Calu3 (cell line): ENCODE measurements around the gene NFE2L2. TPM values are rescaled to one million over a fixed set of nuclear protein-coding genes. Genes with fewer than 3 reads are reported as not detected.

ENCODE experiments used
- BruUV-seq: library from RNA; stranded (reverse); fragments of 400-500 nt; replicated peaks from 2 replicates; lab custom pipeline; 2021; lab: Mats Ljungman, UMichigan
- CTCF ChIA-PET: fragments of 300-600 bp; sonication (Branson Sonifier 250); formaldehyde crosslinking; loops from one replicate; lab custom pipeline; 2022; ENCODE audit warnings: antibody characterized with exemption; lab: Charles Lee
- DNase-seq: peaks from one replicate; pipeline ENCODE4 v3.0.0; 2022
- H3K27ac Mint-ChIP-seq: one replicate; pipeline ENCODE4 v1.8.0; 2022; ENCODE audit warnings: mixed read lengths; ENCODE audit not compliant: unreplicated experiment
- H3K27me3 Mint-ChIP-seq: one replicate; pipeline ENCODE4 v1.8.0; 2022; ENCODE audit warnings: mixed read lengths; ENCODE audit not compliant: unreplicated experiment
- H3K36me3 Mint-ChIP-seq: one replicate; pipeline ENCODE4 v1.8.0; 2022; ENCODE audit warnings: mild to moderate bottlenecking, moderate library complexity, mixed read lengths; ENCODE audit not compliant: insufficient read depth, unreplicated experiment
- H3K4me1 Mint-ChIP-seq: one replicate; pipeline ENCODE4 v1.8.0; 2022; ENCODE audit warnings: mild to moderate bottlenecking, low read depth, mixed read lengths; ENCODE audit not compliant: unreplicated experiment
- H3K4me3 Mint-ChIP-seq: one replicate; pipeline ENCODE4 v1.8.0; 2022; ENCODE audit warnings: mild to moderate bottlenecking, low read depth, moderate library complexity, mixed read lengths; ENCODE audit not compliant: unreplicated experiment
- H3K9me3 Mint-ChIP-seq: one replicate; pipeline ENCODE4 v1.8.0; 2022; ENCODE audit warnings: low read depth, mixed read lengths; ENCODE audit not compliant: unreplicated experiment
- intact Hi-C: fragments of 100-400 bp; cut with micrococcal nuclease; formaldehyde crosslinking; loops from one replicate; pipeline ENCODE4 v1.10.0; 2022; ENCODE audit not compliant: unreplicated experiment
- total RNA-seq: library from RNA; stranded (reverse); gene quantifications from 2 replicates; pipeline ENCODE4 v1.2.3, GENCODE V29; 2022
- TF ChIP-seq, protein P1 (sequence below): fragments of 200-600 bp; IDR thresholded peaks from one replicate; pipeline ENCODE4 v1.8.0; 2022; ENCODE audit warnings: antibody characterized with exemption; ENCODE audit not compliant: unreplicated experiment

Gene NFE2L2
- total RNA-seq, 1 experiment from 2014 or later, result 128 TPM

DNA sequence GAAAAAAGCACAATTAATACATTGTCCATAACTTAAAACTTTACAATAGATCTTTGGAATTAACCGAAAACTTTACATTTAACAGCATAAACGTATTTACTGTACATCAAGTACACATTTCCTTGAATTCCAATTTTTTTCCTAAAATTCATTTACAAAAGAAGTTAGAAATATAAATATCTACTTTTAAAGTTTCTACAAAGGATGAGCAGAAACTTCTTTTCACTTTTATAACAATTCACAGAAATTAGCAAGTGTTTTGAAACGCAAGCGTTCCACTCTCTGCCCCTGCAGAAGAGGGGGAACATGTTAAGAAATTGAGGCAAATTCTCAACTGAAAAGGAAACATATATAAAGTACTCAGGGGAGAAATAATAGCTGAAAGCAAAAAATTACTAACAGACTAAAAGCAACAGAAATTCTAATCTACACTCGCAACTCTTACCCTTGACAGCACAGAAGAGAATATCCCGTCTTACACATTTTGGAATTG lies 1.5 kb downstream of the NFE2L2 start:
- TF ChIP-seq, protein P1, sequence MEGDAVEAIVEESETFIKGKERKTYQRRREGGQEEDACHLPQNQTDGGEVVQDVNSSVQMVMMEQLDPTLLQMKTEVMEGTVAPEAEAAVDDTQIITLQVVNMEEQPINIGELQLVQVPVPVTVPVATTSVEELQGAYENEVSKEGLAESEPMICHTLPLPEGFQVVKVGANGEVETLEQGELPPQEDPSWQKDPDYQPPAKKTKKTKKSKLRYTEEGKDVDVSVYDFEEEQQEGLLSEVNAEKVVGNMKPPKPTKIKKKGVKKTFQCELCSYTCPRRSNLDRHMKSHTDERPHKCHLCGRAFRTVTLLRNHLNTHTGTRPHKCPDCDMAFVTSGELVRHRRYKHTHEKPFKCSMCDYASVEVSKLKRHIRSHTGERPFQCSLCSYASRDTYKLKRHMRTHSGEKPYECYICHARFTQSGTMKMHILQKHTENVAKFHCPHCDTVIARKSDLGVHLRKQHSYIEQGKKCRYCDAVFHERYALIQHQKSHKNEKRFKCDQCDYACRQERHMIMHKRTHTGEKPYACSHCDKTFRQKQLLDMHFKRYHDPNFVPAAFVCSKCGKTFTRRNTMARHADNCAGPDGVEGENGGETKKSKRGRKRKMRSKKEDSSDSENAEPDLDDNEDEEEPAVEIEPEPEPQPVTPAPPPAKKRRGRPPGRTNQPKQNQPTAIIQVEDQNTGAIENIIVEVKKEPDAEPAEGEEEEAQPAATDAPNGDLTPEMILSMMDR, result no peak
- intact Hi-C loops, result loop anchor here (1.0 to 10.0 kb wide), 4 partner anchors 21 to 98 kb away; no protein-coding TSS in a partner anchor
- H3K27me3 Mint-ChIP-seq, result no peaks in the 10 kb centered on the region
- TSS peak; percentile 43 for BruUV-seq
- no peak for DNase-seq
- CTCF ChIA-PET, result interaction anchor here (0.6 to 4.2 kb wide), 8 partner anchors 8 to 299 kb away, joined by 3 to 42 read pairs (median 4); no protein-coding TSS in a partner anchor
- H3K4me1 Mint-ChIP-seq, result peaks cover 23% of the 10 kb centered on the region
- H3K9me3 Mint-ChIP-seq, result no peaks in the 10 kb centered on the region
- peak overlapping the region; percentile 96 for H3K27ac Mint-ChIP-seq
- peaks cover 84% of the 10 kb centered on the region for H3K36me3 Mint-ChIP-seq
- H3K4me3 Mint-ChIP-seq, result peak overlapping the region; percentile 82

GRCh38 chr2:177262092-177262491 lies 2.4 kb downstream of the NFE2L2 start:
- no peak for DNase-seq
- H3K4me1 Mint-ChIP-seq, result peaks cover 19% of the 10 kb centered on the region

DNA sequence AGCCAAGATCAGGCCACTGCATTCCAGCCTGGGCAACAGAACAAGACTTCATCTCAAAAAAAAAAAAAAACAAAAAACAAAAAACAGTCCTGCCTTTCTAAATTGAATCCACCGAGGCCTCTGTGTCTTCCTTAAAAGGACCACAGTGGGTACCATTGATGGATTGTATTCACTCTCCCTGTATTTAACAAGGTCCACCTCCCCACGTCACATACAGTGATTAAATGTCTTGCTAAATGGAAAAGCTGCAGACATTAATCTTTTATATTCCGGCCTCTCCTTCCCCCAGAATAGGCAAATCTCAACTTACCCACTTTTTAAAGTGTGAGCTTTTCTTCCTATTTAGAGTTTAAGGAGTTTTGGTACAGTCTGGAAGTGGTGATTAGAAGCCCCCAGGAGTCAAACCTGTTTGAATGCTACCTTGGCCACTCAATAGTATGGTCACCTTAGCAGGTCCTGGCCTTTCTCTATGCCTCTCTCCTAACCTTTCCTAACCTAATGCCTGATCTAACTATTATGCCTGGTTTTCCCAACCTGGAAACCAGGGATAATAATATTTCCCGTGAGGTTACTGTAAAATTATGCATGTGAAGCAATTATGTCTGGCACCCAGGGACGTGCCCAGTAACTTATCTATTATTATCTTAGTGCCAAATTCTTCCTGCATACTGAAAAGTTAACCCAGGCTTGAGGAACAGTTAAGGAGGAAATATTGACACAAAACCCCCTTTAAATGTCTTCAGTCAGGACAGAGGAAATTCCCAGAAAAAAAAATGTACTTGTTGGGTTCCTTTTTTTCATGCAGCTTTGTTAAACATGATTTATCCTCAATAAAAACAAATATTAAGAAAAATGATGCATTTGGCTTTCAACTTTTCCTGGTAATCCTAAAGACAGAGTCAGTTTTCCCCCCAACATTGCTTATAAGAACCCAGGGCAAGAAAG lies 3.1 kb downstream of the NFE2L2 start:
- H3K27me3 Mint-ChIP-seq, result no peaks in the 10 kb centered on the region
- peak overlapping the region; percentile 96 for H3K27ac Mint-ChIP-seq
- peak overlapping the region; percentile 82 for H3K4me3 Mint-ChIP-seq
- TF ChIP-seq, protein P1, result no peak
- CTCF ChIA-PET, result interaction anchor here (1.4 kb wide), 1 partner anchor 96 kb away, joined by 7 read pairs; no protein-coding TSS in a partner anchor
- BruUV-seq, result no TSS peak
- intact Hi-C loops, result loop anchor here (1.0 to 10.0 kb wide), 3 partner anchors 16 to 97 kb away; no protein-coding TSS in a partner anchor
- DNase-seq, result no peak
- H3K36me3 Mint-ChIP-seq, result peaks cover 91% of the 10 kb centered on the region
- H3K9me3 Mint-ChIP-seq, result no peaks in the 10 kb centered on the region
- H3K4me1 Mint-ChIP-seq, result peaks cover 19% of the 10 kb centered on the region

More at GRCh38 chr2:177262092-177262491, 2.4 kb downstream of the NFE2L2 start:
- H3K27me3 Mint-ChIP-seq, result no peaks in the 10 kb centered on the region
- peak overlapping the region; percentile 82 for H3K4me3 Mint-ChIP-seq
- peaks cover 89% of the 10 kb centered on the region for H3K36me3 Mint-ChIP-seq
- H3K9me3 Mint-ChIP-seq, result no peaks in the 10 kb centered on the region
- TF ChIP-seq, protein P1, result no peak
- intact Hi-C loops, result loop anchor here (2.0 to 10.0 kb wide), 2 partner anchors 47 to 97 kb away; no protein-coding TSS in a partner anchor
- peak overlapping the region; percentile 96 for H3K27ac Mint-ChIP-seq
- CTCF ChIA-PET, result interaction anchor here (4.2 kb wide), 1 partner anchor 97 kb away, joined by 42 read pairs; no protein-coding TSS in a partner anchor
- BruUV-seq, result no TSS peak

- TF ChIP-seq, protein P1, result no peak
- H3K36me3 Mint-ChIP-seq, result peaks cover 91% of the 10 kb centered on the region
- H3K27me3 Mint-ChIP-seq, result no peaks in the 10 kb centered on the region
- intact Hi-C loops, result loop anchor here (10.0 kb wide), 1 partner anchor 96 kb away; no protein-coding TSS in a partner anchor
- BruUV-seq, result no TSS peak
- peaks cover 22% of the 10 kb centered on the region for H3K4me1 Mint-ChIP-seq
- peak overlapping the region; percentile 82 for H3K4me3 Mint-ChIP-seq
- H3K9me3 Mint-ChIP-seq, result no peaks in the 10 kb centered on the region
- DNase-seq, result no peak
- H3K27ac Mint-ChIP-seq, result peak overlapping the region; percentile 50
- CTCF ChIA-PET, result interaction anchor here (0.6 to 1.4 kb wide), 3 partner anchors 32 to 95 kb away, joined by 3 to 7 read pairs (median 3); no protein-coding TSS in a partner anchor
Observed at GRCh38 chr2:177260379-177260778, 4.1 kb downstream of the NFE2L2 start.
